Skeletal muscle satellite cell (primary cell): ENCODE results near the gene AMIGO1.

Source experiments
- H3K27me3 ChIP-seq: 2 replicates; pipeline ENCODE4 v1.7.0; 2013; ENCODE audit warnings: low read length; ENCODE audit not compliant: control insufficient read depth, insufficient read depth
- H3K36me3 ChIP-seq: 2 replicates; pipeline ENCODE4 v1.7.0; 2013; ENCODE audit warnings: mild to moderate bottlenecking, control low read depth, low read length; ENCODE audit not compliant: insufficient read depth
- H3K4me1 ChIP-seq: 2 replicates; pipeline ENCODE4 v1.7.0; 2013; ENCODE audit warnings: low read length; ENCODE audit not compliant: control insufficient read depth, insufficient read depth
- H3K4me2 ChIP-seq: 2 replicates; pipeline ENCODE4 v1.7.0; 2013; ENCODE audit warnings: mild to moderate bottlenecking, low read length
- H3K4me3 ChIP-seq: 2 replicates; pipeline ENCODE4 v1.7.0; 2013; ENCODE audit warnings: low read length
- H3K9ac ChIP-seq: 2 replicates; pipeline ENCODE4 v1.7.0; 2013; ENCODE audit warnings: mild to moderate bottlenecking, low read depth, low read length, moderate library complexity
- H3K9me3 ChIP-seq: replicated peaks from 2 replicates; pipeline ENCODE4 v1.7.0; 2013; ENCODE audit warnings: mild to moderate bottlenecking, control low read depth, low read length

AMIGO1 gene

GRCh38 chr1:109541102-109541501 is 31.6 kb upstream of the AMIGO1 start:
- Histone ChIP-seq H3K4me2 (no peak overlapping the region), H3K36me3 (no peaks in the 10 kb centered on the region), H3K9me3 (no peaks in the 10 kb centered on the region), H3K27me3 (peaks cover 12% of the 10 kb centered on the region), H3K4me3 (no peak overlapping the region), H3K9ac (no peak overlapping the region), H3K4me1 (peaks cover 7% of the 10 kb centered on the region)

GRCh38 chr1:109539676-109540075 is 30.1 kb upstream of the AMIGO1 start, which contains the start of gene GPR61:
TSS of gene GPR61 (plus strand) at chr1:109539872. CDS start at chr1:109543023, 3,151 bp downstream.
- no peak within 1 kb of the TSS for H3K4me3 ChIP-seq
- no peaks in the 10 kb centered on the region for H3K36me3 ChIP-seq
- H3K27me3 ChIP-seq, result peaks cover 12% of the 10 kb centered on the region
- peaks cover 7% of the 10 kb centered on the region for H3K4me1 ChIP-seq
- no peak within 1 kb of the TSS for H3K9ac ChIP-seq
- H3K9me3 ChIP-seq, result no peaks in the 10 kb centered on the region
- no peak within 1 kb of the TSS for H3K4me2 ChIP-seq

DNA sequence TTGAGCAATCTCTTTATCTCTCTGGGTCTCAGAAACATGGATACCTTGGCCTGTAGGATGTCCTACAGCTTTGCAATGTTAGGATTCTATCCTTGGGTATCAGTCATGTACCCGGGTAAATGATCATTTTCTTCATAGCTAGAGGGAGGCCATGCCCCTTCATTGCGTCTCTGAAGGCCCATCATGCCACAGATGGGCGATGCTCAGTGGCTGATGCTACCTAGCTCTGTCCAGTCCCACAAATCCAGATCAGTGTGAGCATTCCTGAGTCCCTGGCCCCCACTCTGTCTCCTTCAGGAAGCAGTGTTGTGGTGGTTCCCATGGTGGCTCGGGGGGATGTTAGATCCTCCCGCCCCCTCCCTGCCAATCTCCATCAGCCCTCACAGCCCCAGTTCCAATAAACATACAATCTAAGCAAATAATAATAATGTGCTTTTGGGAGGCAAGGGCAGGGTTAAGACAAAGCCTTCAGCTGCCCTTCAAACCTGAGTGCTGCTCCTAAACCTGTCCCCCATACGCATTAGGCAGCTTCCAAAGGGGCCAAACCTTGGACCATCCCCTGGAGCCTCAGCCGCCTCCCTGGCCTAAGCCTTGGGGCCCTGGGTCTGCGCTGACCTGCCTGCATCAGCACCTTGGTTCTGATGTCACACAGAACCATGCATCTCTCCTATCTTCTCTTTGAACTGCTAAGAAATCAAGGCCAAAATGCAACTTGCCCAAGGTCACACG is 29.5 kb upstream of the AMIGO1 start:
- Histone ChIP-seq H3K4me3 (no peak overlapping the region), H3K4me1 (peaks cover 7% of the 10 kb centered on the region)

GRCh38 chr1:109537450-109538178 is 28.1 kb upstream of the AMIGO1 start:
- no peak overlapping the region for H3K4me2 ChIP-seq
- H3K36me3 ChIP-seq, result no peaks in the 10 kb centered on the region
- no peaks in the 10 kb centered on the region for H3K9me3 ChIP-seq
- H3K4me3 ChIP-seq, result no peak overlapping the region
- no peak overlapping the region for H3K9ac ChIP-seq
- H3K4me1 ChIP-seq, result peaks cover 8% of the 10 kb centered on the region
- H3K27me3 ChIP-seq, result peaks cover 12% of the 10 kb centered on the region

More for the DNA sequence above, 29.5 kb upstream of the AMIGO1 start:
- Histone ChIP-seq H3K36me3 (no peaks in the 10 kb centered on the region), H3K4me2 (no peak overlapping the region), H3K9me3 (no peaks in the 10 kb centered on the region), H3K9ac (no peak overlapping the region), H3K27me3 (peaks cover 12% of the 10 kb centered on the region)

GRCh38 chr1:109535971-109536491 is 26.5 kb upstream of the AMIGO1 start:
- H3K4me3 ChIP-seq, result no peak overlapping the region
- H3K9me3 ChIP-seq, result no peaks in the 10 kb centered on the region
- H3K27me3 ChIP-seq, result peaks cover 7% of the 10 kb centered on the region
- no peak overlapping the region for H3K4me2 ChIP-seq
- H3K4me1 ChIP-seq, result peaks cover 15% of the 10 kb centered on the region
- H3K36me3 ChIP-seq, result no peaks in the 10 kb centered on the region
- no peak overlapping the region for H3K9ac ChIP-seq

DNA sequence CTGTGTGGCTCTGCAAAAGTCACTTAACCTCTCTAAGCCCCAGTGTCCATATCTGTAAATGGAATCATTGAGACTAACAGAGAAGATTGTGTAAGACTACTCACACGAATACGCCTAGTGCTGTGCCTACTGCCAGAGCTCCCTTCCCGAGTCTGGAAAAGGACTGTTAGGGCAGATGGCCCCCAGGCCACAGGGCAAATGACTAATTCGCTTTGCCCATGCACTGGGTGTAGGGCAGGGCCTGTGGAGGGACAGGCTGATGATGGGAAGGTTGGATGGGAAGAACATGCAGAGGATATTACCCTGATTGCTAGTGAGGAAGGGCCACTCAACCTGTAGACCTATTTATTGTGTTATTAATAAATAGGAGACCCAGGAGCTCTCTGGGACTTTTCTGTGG is 26.0 kb upstream of the AMIGO1 start:
- H3K9ac ChIP-seq, result no peak overlapping the region
- H3K4me3 ChIP-seq, result no peak overlapping the region
- no peaks in the 10 kb centered on the region for H3K9me3 ChIP-seq
- H3K36me3 ChIP-seq, result no peaks in the 10 kb centered on the region
- H3K4me2 ChIP-seq, result no peak overlapping the region
- H3K27me3 ChIP-seq, result peaks cover 4% of the 10 kb centered on the region
- H3K4me1 ChIP-seq, result peaks cover 15% of the 10 kb centered on the region

GRCh38 chr1:109534307-109534858 is 24.9 kb upstream of the AMIGO1 start:
- Histone ChIP-seq H3K27me3 (no peaks in the 10 kb centered on the region), H3K9me3 (no peaks in the 10 kb centered on the region), H3K4me3 (no peak overlapping the region), H3K36me3 (no peaks in the 10 kb centered on the region), H3K4me1 (peaks cover 25% of the 10 kb centered on the region), H3K9ac (no peak overlapping the region), H3K4me2 (no peak overlapping the region)

DNA sequence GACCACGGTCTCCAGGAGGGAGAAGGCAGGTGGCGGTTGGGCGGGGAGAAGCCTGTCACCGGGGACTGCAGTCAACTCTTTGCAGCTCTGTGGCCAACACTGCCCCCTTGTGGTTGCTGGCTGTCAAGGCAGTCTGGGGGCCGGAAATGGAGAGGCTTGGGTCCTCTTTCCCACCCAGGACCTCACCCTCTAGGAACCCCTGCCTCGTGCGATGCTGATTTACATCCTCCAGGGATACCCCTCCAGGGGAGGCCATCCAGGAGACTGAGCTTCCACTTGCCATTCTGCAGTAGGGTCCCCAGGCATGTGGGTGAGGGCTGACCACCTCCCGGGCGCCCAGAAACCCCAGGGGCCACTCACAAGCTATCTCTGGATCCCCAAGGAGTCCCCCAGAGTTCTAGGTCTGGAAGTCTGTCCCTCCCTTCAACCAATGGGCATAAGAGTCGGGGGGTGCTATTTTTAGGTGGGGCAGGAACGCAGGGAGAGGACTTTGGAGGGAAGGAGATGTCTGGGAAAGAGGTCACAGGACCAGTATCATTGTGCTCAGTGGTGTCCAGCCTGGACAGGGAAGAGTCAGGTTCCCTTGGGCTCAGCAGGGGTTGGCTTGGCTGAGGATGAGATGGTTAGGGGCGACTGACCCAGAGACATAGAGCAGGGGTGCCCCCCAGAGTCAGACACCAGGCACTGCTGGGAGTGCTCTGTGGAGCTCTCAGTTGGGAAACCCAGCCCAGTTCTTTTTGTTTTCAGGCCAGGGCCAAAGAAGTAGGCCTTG is 23.0 kb upstream of the AMIGO1 start:
- Histone ChIP-seq H3K4me1 (peaks cover 25% of the 10 kb centered on the region), H3K9ac (peak overlapping the region; percentile 45), H3K4me2 (peak overlapping the region; percentile 83), H3K4me3 (peak overlapping the region; percentile 48), H3K27me3 (peaks cover 7% of the 10 kb centered on the region), H3K9me3 (no peaks in the 10 kb centered on the region), H3K36me3 (no peaks in the 10 kb centered on the region)

GRCh38 chr1:109531826-109532364 is 22.4 kb upstream of the AMIGO1 start:
- no peak overlapping the region for H3K9ac ChIP-seq
- peaks cover 10% of the 10 kb centered on the region for H3K27me3 ChIP-seq
- H3K4me2 ChIP-seq, result peak overlapping the region; percentile 83
- peaks cover 25% of the 10 kb centered on the region for H3K4me1 ChIP-seq
- no peaks in the 10 kb centered on the region for H3K9me3 ChIP-seq
- no peaks in the 10 kb centered on the region for H3K36me3 ChIP-seq
- peak overlapping the region; percentile 48 for H3K4me3 ChIP-seq

GRCh38 chr1:109531380-109531779 is 21.9 kb upstream of the AMIGO1 start:
- peak overlapping the region; percentile 83 for H3K4me2 ChIP-seq
- H3K27me3 ChIP-seq, result peaks cover 10% of the 10 kb centered on the region
- H3K36me3 ChIP-seq, result no peaks in the 10 kb centered on the region
- peaks cover 25% of the 10 kb centered on the region for H3K4me1 ChIP-seq
- H3K4me3 ChIP-seq, result no peak overlapping the region
- no peaks in the 10 kb centered on the region for H3K9me3 ChIP-seq
- H3K9ac ChIP-seq, result no peak overlapping the region
